Astrocyte (in vitro differentiated cells and primary cell): ENCODE results near the gene ELOVL2.

Source experiments
- CTCF ChIP-seq: IDR thresholded peaks from 2 replicates; pipeline ENCODE4 v1.5.1; 2011; ENCODE audit warnings: low read depth, mild to moderate bottlenecking, inconsistent platforms, low read length, moderate library complexity; ENCODE audit not compliant: insufficient read depth
- EZH2 ChIP-seq: IDR thresholded peaks from 2 replicates; pipeline ENCODE4 v1.6.1; 2012; ENCODE audit warnings: mild to moderate bottlenecking, low read length, inconsistent platforms; ENCODE audit not compliant: insufficient read depth

- TF ChIP-seq CTCF = no peak
- TF ChIP-seq EZH2 = no peak
Measured at GRCh38 chr6:11055127-11055627, 11.1 kb upstream of the ELOVL2 start.
